Kidney (tissue), 22 donors: Measurements from ENCODE around the gene BANF2. TPM values are rescaled to one million over a fixed set of nuclear protein-coding genes. Genes with fewer than 3 reads are reported as not detected.

ENCODE experiments used
- DNase-seq, 5 donors: peaks; one replicate each; pipeline ENCODE4 v3.0.0-alpha.2; 2013 to 2020
- FAIRE-seq: peaks from 2 replicates; lab custom pipeline; 2012; peaks lifted over from hg19 to GRCh38; lab: Jason Lieb, UNC
- H3K27ac ChIP-seq, 2 donors: one replicate each; pipeline ENCODE4 v1.7.0; 2013; ENCODE audit warnings: low read depth in 2 of 2, low read length in 2 of 2, inconsistent platforms in 1 of 2
- H3K27me3 ChIP-seq: one replicate; pipeline ENCODE4 v1.7.1; 2013; ENCODE audit warnings: low read length, inconsistent platforms; ENCODE audit not compliant: control insufficient read depth, insufficient read depth
- H3K36me3 ChIP-seq, 3 donors: one replicate each; pipeline versions ENCODE4 v1.7.0 to v1.7.1; 2013; ENCODE audit warnings: low read length in 3 of 3, control low read depth in 1 of 3, inconsistent platforms in 1 of 3; ENCODE audit not compliant: insufficient read depth in 3 of 3, control insufficient read depth in 2 of 3
- H3K4me1 ChIP-seq, 3 donors: one replicate each; pipeline versions ENCODE4 v1.7.0 to v1.7.1; 2013; ENCODE audit warnings: low read length in 3 of 3, inconsistent platforms in 1 of 3, low read depth in 1 of 3; ENCODE audit not compliant: control insufficient read depth in 2 of 3, insufficient read depth in 2 of 3
- H3K4me3 ChIP-seq, 3 donors: one replicate each; pipeline versions ENCODE4 v1.7.0 to v1.8.1; 2013; ENCODE audit warnings: low read length in 3 of 3, control low read depth in 1 of 3, inconsistent platforms in 1 of 3
- H3K9ac ChIP-seq, 3 donors: one replicate each; pipeline versions ENCODE4 v1.7.0 to v1.7.1; 2013; ENCODE audit warnings: low read length in 3 of 3, control low read depth in 1 of 3, inconsistent platforms in 1 of 3
- H3K9me3 ChIP-seq, 3 donors: one replicate each; pipeline versions ENCODE4 v1.7.0 to v1.7.1; 2013; ENCODE audit warnings: low read length in 3 of 3, control low read depth in 1 of 3, inconsistent platforms in 1 of 3; ENCODE audit not compliant: control insufficient read depth in 2 of 3, insufficient read depth in 1 of 3
- intact Hi-C: fragments of 100-400 bp; cut with DNase I; formaldehyde crosslinking; loops from one replicate; pipeline ENCODE4 v1.11.1; 2022
- long read RNA-seq, 10 donors: library from polyadenylated mRNA in 1 of 10; unstranded in 1 of 10; transcript quantifications; one replicate each; pipeline ENCODE4 v2.0.0 and lab custom pipeline, GENCODE V29; 2021 to 2026
- polyA plus RNA-seq: library from polyadenylated mRNA; stranded (reverse); fragments of 350-450 nt; fragmentation: Illumina TruSeq; extraction: RNeasy Lipid Tissue Mini Kit (QIAGEN cat#74804); gene quantifications from one replicate; pipeline ENCODE4 v1.2.3, GENCODE V29; 2014; ENCODE audit warnings: low read depth, low replicate concordance; ENCODE audit not compliant: insufficient read depth
- total RNA-seq: library from RNA; stranded (reverse); fragmentation: NEBNext Ultra II Directional; extraction: Animal tissue kit (Norgen Biotek cat#: 25700); gene quantifications from one replicate; pipeline ENCODE4 v1.2.1, GENCODE V29; 2021
- TF ChIP-seq, protein P1 (sequence below): IDR thresholded peaks from 3 replicates; pipeline ENCODE4 v1.5.1; 2012; ENCODE audit warnings: mild to moderate bottlenecking, moderate library complexity, borderline replicate concordance; ENCODE audit not compliant: insufficient read depth; ENCODE audit errors: extremely low read depth
- donor health status: control.
- donor health status: control.
- donor health status: control.
- donor health status: control.
- donor health status: control.
- donor health status: DM: yes; HTN: yes; CAD: no.
- donor health status: Normal renal cell carcinoma (clear cell type).

BANF2 gene
- not detected for total RNA-seq
- polyA plus RNA-seq = not detected
- long read RNA-seq, donor 1 = 0 reads
- long read RNA-seq, donor 2 = 0 reads
- long read RNA-seq, donor 3 = 0 reads
- long read RNA-seq, donor 4 = 0 reads
- long read RNA-seq, donor 5 = 0 reads
- long read RNA-seq, donor 6 = 0 reads
- long read RNA-seq, donor 7 = 0 reads
- long read RNA-seq, donor 8 = 0 reads
- long read RNA-seq, donor 9 = 0 reads
- long read RNA-seq, donor 10, partial matches to known transcripts = 8 of 8 reads
- long read RNA-seq, donor 10, other reads (novel, unspliced or antisense) = 0 of 8 reads

DNA sequence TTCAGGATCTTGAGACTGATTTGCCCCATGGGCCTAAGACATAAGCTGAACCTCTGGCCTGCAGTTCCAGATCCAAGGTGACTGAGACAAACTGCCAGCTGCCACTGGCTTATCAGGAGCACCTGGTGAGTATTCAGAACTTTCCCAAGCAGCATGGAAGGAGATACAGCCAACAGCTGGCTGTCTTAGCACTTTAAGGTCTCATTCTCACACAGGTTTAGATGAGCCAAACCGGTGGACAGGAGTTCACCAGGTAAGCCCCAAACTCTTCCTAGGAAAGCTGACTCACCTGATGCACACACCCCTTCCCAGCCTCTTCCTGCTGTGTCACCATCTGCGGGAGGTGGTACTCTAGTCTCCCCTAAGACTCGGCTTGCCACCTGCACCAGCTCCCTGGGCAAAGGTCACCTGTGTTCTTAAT is at the start of gene BANF2:
Gene BANF2 (plus strand): TSS at position 36 of the 421 bp plus-strand sequence. CDS start 25,060 bp downstream, outside the sequence.
- Histone ChIP-seq H3K4me1 (no peaks in the 10 kb centered on the region), H3K27ac (no peak within 1 kb of the TSS), H3K9me3 (no peaks in the 10 kb centered on the region), H3K27me3 (no peaks in the 10 kb centered on the region), H3K9ac (no peak within 1 kb of the TSS), H3K36me3 (no peaks in the 10 kb centered on the region), H3K4me3 (no peak within 1 kb of the TSS)
- no peak for DNase-seq
- intact Hi-C loops = no loop called here
- TF ChIP-seq, protein P1, sequence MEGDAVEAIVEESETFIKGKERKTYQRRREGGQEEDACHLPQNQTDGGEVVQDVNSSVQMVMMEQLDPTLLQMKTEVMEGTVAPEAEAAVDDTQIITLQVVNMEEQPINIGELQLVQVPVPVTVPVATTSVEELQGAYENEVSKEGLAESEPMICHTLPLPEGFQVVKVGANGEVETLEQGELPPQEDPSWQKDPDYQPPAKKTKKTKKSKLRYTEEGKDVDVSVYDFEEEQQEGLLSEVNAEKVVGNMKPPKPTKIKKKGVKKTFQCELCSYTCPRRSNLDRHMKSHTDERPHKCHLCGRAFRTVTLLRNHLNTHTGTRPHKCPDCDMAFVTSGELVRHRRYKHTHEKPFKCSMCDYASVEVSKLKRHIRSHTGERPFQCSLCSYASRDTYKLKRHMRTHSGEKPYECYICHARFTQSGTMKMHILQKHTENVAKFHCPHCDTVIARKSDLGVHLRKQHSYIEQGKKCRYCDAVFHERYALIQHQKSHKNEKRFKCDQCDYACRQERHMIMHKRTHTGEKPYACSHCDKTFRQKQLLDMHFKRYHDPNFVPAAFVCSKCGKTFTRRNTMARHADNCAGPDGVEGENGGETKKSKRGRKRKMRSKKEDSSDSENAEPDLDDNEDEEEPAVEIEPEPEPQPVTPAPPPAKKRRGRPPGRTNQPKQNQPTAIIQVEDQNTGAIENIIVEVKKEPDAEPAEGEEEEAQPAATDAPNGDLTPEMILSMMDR = no peak
- no peak for FAIRE-seq

DNA sequence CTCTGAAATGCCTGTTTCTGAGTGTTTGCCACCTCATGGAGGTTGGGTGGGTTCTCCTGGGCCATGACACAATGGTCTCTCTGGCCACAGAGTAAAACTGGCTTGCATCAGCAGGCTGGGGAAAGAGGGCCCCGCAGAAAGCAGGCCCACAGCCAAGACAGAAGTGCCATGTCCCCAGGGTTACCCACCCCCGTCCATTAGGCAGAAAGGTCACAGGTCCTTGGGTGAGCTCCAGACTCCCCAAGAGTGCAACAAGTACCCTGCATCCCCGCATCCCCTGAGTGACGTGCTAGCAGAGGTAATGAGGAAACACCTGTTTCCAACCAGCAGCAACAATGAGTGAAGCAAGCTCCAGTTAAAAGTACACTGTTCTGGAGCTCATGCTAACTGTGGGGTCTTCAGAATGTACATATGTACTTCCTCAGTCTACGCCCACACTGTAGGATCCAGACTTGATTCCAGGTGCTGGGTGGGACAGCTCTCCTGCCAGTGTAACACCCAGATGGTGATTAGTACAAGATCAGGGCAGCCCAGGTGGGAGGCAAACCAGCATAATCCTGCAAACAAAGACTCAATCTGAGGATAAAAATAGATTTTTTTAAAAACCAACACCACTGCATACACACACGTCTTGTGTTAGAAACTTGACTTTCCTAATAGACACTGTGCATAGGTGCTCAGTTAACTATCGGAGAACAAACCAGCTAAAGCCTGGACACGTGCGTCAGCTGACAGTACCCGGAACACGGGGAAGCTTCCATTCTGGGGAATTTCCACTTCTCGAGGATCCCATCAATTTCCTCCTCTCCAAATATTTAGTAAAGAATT is 49.3 kb upstream of the BANF2 start:
- H3K9ac ChIP-seq = peak overlapping the region in 1 of 3 donors; percentile 29
- H3K9me3 ChIP-seq = no peaks in the 10 kb centered on the region
- peaks cover 0 to 33% (median 27%) of the 10 kb centered on the region in 3 donors for H3K4me1 ChIP-seq
- no peak overlapping the region for H3K4me3 ChIP-seq
- H3K27me3 ChIP-seq = no peaks in the 10 kb centered on the region
- TF ChIP-seq, protein P1 = no peak
- FAIRE-seq = no peak
- H3K36me3 ChIP-seq = peaks cover 0 to 2% (median 0%) of the 10 kb centered on the region in 3 donors
- no peak for DNase-seq
- H3K27ac ChIP-seq = no peak overlapping the region
- intact Hi-C loops = no loop called here

DNA sequence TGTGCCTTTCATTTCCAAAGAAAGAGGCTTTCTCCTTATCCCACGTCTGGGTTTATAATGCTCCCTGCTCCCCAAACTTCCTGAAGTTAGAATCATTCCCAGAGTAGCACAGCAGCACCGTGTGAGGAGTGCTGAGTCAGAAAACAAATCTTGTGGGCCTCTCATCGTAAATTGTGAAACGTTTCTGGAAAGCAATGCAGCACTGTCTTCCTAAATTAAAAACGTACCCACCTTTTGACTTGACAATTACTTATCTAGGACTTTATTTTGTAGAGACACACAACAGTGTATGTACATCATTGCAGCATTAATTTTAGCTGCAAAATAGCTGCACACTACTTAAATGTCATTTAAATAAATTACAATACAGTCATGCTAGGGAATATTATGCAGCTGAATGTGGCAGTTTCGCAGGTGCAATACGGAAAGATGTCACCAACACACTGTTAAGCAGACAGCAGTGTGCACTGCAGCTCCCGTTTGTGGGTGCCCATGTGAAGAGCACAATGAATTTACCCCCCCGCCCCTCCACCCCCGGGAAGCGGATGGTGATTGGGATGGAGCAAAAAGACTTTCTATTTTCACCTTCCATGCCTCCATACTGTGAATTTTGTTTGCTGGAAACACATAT is 48.5 kb upstream of the BANF2 start:
- FAIRE-seq = no peak
- intact Hi-C loops = no loop called here
- Histone ChIP-seq H3K4me1 (peaks cover 0 to 31% (median 22%) of the 10 kb centered on the region in 3 donors), H3K4me3 (no peak overlapping the region), H3K27me3 (no peaks in the 10 kb centered on the region), H3K36me3 (peaks cover 0 to 2% (median 0%) of the 10 kb centered on the region in 3 donors), H3K9me3 (no peaks in the 10 kb centered on the region), H3K27ac (no peak overlapping the region), H3K9ac (no peak overlapping the region)
- peak in 1 of 5 donors; percentile 26 for DNase-seq
- TF ChIP-seq, protein P1 = no peak
